Endometrium (tissue), 2 donors: Measurements from ENCODE around the gene CAPG.
"Not testable (repeated sequence)": the region's sequence is repeated elsewhere in the genome, so short reads cannot be mapped to it uniquely, and the experiment has no call there.

Source experiments
- FAIRE-seq: peaks from 2 replicates; lab custom pipeline; 2012; peaks lifted over from hg19 to GRCh38; lab: Jason Lieb, UNC
- donor health status: control.
- donor health status: control.

CAPG gene

GRCh38 chr2:85396531-85397470 is 13.4 kb downstream of the CAPG start:
- FAIRE-seq = no peak

GRCh38 chr2:85395912-85396475 is 14.2 kb downstream of the CAPG start:
- no peak for FAIRE-seq

DNA sequence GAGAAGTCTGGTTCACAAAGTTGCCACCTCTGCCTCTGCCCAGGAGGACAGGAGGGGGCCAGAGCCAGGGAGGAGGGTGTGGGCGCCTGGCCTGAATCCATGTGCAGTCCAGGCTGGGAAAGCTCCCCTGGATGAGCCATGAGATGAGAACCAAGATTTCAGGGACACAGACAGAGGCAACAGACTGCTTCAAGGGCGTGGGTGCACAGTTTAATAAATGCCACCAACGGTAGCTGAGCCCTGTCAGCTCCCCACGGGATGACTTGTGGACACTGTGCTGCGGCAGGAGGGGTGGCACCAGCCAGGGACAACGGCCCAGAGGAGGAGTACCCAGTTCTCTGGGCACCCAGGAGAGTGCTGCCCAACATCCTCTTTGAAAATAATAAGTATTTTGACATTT is 15.2 kb downstream of the CAPG start:
- no peak for FAIRE-seq

- FAIRE-seq = no peak
Measured at GRCh38 chr2:85394261-85394681, 15.9 kb downstream of the CAPG start.

GRCh38 chr2:85393836-85394235 is 16.3 kb downstream of the CAPG start:
- FAIRE-seq = no peak

- no peak for FAIRE-seq
Measured at GRCh38 chr2:85390941-85391669, 19.1 kb downstream of the CAPG start.

DNA sequence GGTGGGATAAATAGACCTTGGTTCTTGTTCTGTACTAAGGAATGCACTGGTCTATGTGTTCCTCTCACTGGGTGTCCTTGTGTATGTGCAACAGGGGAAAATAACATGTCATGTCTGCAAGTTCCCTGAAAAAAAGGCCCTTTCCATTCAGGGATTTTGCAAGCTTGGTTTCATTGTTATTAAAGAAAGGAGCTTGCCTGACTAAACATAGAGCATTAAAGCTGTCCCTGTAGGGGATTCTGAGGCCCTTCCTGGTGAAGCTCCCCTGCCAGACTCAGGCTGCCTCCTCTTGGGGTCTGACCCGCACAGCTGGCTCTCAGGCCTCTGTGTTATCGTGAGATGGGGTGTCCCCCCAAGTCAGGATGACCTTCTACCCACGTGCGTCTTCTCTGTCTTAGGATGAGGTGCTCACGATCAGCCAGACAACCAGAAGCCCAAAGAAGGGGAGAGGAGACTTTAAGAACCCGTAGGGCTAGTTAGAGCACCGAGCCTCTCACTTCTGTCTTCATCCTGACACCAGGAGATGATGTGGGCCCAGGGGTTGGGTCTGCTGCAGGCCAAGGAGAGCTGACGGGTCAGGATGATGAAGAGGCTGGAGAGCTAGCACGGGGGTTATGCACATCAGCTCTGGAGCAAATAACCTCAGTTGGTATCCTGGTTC is 21.2 kb downstream of the CAPG start:
- FAIRE-seq = no peak

DNA sequence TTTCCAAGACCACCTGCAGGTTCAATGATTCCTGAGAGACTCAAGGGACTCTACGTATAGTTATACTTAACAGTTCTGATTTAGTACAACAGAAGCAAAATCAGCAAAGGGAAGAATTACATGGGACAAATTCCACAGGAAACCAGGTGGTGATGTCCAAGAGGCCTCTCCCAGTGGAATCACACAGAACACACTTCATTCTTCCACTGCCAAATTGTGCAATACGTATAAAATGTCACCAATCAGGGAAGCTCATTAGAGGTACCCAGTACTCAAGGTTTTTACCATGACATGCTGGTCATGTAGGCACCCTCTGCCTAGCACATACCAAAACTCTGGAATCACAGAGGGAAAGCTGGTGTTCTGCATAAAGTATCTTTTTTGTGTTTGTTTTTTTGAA is 22.4 kb downstream of the CAPG start:
- no peak for FAIRE-seq

DNA sequence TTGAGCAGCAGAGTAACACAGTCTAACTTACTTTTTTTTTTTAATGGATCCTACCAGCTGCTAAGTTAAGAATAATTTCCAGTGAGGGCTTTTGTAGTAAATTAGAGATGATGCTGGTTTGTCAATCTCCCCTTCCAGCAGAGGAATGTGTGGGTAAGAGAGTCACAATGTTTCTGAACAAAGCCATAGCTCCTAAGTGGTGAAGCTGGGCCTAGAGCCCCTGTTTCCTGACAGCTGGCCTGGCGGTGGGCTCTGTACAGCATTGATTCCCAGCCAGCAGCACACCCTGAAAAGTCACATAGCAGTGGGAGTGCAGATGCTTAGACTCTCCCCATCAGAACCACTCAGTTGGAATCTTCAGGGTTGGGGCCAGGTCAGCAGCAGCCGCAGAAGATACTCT is 24.4 kb downstream of the CAPG start:
- FAIRE-seq = no peak

- no peak for FAIRE-seq
Measured at GRCh38 chr2:85383850-85384249, 26.3 kb downstream of the CAPG start.

DNA sequence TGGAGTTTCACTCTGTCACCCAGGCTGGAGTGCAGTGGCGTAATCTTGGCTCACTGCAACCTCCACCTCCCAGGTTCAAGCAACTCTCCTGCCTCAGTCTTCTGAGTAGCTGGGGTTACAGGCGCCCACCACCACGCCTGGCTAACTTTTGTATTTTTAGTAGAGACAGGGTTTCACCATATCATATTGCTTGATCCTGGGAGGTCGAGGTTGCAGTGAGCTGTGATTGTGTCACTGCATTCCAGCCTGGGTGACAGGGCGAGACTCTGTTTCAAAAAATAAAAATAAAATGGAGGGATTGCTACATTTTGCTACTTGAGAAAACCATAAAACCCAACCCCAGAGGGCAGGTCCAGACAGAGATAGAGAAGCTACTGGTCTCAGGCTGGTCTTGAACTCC is 27.0 kb downstream of the CAPG start:
- not testable (repeated sequence) for FAIRE-seq

DNA sequence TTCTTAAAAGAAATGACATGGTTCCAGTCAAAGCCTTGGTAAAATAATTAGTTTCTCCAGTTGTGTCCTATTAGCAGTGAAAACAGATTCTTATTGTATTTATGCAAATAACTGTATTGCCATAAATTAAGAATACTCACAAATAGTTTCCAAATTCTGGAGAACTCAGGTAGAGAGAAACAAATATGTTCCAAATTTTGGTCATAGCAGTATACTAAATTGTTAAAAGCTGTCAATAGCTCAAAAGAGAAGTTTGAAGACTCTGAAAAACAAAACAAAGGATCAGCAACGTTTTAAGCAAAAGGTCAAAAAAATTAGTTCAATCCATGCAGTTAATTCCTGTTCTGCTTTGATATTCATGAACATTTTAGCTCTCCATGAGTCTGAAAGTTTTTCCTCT is 30.1 kb downstream of the CAPG start:
- no peak for FAIRE-seq

- no peak for FAIRE-seq
Measured at GRCh38 chr2:85378257-85378656, 31.9 kb downstream of the CAPG start.

DNA sequence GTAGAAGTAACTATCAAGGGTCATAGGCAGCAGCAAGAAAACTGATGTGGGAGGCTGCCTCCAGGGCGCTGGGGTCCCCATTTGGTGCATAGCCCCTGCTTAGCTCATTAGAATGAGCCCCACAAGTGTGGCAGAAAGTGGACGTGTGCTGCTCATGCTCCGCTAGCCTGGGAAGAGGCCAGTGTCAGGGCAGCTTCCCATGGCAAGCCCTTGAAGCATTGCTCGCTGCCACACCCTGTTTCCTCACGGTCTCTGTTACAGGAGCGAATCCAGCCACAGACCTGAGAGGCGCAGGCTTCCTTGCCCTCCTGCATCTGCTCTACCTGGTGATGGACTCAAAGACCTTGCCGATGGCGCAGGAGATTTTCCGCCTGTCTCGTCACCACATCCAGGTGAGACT is 33.1 kb downstream of the CAPG start:
- no peak for FAIRE-seq

- FAIRE-seq = no peak
Measured at GRCh38 chr2:85376291-85377065, 33.7 kb downstream of the CAPG start.

DNA sequence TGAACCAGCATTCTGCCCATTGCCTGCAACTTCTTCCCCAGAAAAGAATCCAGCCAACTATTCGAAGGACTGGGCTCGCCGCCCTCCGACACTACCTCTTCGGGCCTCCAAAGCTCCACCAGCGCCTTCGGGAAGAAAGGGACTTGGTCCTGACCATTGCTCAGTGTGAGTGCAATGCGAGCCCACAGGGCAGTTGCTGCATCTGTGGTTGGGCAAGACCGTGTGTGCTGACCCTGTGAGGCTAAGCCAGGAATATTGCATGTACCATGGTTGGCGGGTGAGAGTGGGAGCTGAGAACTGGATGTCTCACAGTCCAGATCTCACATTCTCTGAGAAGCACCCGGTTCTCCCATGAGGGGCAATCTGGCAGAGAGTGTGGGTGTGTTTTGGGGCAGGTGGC is 39.1 kb downstream of the CAPG start:
- FAIRE-seq = no peak

DNA sequence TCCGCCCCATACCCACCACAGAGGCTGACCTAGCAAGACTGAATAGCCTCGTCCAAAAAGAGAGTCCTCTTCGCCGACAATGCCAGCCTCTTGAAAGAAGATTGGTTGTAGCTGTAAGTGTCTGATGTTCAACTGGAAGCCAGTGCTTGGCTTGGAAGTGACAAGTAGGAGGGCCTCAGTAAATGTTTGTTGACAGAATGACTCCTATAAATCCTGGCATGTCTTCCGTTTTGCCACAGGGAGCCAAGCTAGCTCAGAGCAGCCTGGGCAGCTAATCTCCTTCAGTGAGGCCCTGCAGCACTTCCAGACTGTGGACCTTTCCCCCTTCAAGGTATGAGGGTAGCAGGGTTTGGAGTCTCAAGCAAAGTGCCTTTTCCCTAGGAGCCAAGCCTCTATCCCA is 40.7 kb downstream of the CAPG start:
- no peak for FAIRE-seq

GRCh38 chr2:85368921-85369320 is 41.2 kb downstream of the CAPG start:
- no peak for FAIRE-seq

DNA sequence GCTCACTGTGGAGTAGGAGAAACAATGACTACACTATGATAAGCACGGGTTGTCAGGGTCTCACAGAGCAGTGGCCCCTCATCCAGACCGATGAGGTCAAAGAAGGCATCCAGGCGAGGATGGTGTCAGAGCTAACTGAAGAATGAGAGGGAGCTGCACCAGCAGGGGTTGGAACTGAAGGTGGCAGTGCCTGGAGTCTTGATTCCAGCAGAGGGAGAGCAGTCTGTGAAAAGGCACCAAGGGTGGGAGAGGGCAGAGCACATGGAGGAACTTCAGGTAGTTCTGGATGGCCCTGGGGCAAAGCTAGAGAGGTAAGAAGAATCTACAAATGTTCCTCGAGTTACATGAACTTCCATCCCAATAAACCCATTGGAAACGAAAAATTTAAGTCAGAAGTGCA is 43.0 kb downstream of the CAPG start:
- FAIRE-seq = no peak

GRCh38 chr2:85362653-85363387 is 47.3 kb downstream of the CAPG start:
- FAIRE-seq = not testable (repeated sequence)

- no peak for FAIRE-seq
Measured at GRCh38 chr2:85357736-85358135, 52.4 kb downstream of the CAPG start.
